Midbrain (tissue), 1 donor: ENCODE data around the gene CSRP2.

ENCODE experiments used
- DNase-seq: peaks from one replicate; lab custom pipeline; 2025; lab: John Stamatoyannopoulos, UW

CSRP2 gene

DNA sequence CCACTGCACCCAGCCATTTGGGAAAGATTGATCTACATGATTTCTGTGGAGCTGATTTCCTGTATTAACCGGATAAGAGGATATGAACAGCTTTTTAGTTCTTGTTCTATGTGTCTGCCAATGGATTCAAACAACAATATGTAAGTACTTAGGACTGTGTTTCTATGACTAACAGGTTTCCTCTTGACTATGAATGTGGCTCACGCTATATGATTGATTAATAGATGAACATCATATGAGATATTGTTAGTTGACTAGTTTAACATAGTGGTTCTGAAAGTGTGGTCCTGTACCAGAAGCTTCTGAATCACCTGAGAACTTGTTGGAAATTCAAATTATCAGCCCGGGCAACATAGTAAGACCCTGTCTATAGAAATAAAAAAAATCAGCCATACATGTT lies 12.8 kb upstream of the CSRP2 start:
- no peak for DNase-seq

DNA sequence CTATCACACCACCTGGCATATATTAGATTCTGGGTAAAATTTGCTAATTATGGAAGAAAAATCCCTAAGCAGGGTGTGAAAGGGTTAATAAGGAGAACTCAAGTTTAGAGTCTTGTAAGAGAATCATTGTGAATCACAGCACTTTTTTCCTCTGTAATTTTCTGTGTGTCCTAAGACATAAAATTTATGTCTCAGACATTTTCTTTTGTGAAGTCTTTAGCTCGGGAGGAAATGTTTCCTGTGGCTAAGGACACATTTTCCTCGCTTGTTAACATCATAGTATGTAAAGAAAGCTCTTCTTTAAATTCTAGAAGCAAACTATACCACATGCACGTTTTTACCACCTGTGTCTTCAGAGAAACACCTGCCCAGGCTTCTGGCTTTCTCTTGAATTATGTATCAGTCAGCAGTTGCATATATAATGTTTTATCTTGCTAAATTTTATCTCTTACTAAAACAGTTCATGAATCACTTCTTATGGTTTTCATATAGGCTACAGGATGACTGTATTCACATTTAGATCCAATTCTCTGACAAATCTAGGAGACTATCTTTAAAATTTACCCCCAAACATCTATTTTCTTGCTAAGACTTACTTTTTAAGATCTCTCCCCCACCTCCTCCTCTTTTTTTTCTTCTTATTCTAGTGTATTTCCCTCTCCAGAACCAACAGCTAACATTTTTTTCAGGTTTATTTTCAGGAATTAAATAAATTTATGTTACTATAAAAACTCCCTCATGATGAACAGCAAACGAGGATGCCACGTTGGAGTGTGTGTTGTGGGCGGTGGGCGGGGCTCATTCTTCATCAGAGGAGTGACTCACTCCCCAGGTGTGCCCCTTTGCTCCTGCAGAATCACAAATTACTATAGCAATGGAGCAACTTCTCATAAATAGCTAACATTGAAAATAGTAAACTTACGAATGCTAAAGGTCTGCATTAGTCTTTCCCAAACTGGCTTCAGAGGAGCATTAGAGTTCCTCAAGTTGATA lies 11.6 kb upstream of the CSRP2 start:
- DNase-seq: no peak

- no peak for DNase-seq
Measured at GRCh38 chr12:76888775-76889174, 10.0 kb upstream of the CSRP2 start.

DNA sequence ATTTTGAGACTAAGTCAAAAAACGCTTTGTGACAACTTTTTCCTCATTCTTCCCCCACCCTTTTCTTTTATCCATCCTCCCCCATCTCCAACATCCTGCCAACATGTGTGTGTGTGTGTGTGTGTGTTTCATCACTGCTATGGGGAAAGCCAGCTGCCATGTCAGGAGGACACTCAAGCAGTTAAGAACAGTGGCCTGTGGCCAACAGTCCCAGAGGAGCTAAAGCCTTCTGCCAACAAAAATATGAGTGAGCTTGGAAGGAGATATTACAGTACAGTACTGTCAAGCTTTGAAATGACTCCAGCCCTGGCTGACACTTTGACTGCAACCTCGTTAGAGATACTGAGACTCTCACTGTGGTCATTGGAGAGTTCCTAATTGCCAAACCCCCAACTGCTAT lies 5.0 kb upstream of the CSRP2 start:
- DNase-seq: no peak

DNA sequence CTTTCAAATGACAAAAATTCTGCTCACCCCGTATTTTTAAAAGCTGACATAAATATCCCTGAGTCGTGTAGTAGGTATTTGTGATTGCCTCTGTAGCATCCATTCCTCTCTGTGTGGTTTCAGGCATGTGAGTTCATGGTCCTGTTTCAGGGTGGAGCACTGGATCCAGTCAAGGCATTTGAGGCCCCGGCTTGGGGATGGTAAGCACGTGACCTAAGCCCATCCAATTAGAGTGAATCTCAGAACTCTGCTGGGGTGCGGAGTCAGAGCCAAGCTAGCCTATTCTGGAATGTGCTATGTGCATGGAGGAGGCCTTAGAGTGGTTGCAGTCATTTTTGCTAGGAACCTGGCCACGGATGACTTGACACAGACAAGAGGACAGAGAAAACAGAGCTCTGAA lies 4.3 kb upstream of the CSRP2 start:
- DNase-seq: no peak

- no peak for DNase-seq
Measured at GRCh38 chr12:76882367-76882766, 3.5 kb upstream of the CSRP2 start.

- no peak for DNase-seq
Measured at GRCh38 chr12:76881142-76881541, 2.3 kb upstream of the CSRP2 start.

GRCh38 chr12:76880519-76881023 lies 1.8 kb upstream of the CSRP2 start:
- DNase-seq: no peak

- DNase-seq: no peak
Measured at GRCh38 chr12:76879710-76880518, 1.1 kb upstream of the CSRP2 start.

- no peak for DNase-seq
Measured at GRCh38 chr12:76878099-76878898, 520 bp downstream of the CSRP2 start.

- no peak for DNase-seq
Measured at GRCh38 chr12:76876696-76877229, 2.1 kb downstream of the CSRP2 start.

DNA sequence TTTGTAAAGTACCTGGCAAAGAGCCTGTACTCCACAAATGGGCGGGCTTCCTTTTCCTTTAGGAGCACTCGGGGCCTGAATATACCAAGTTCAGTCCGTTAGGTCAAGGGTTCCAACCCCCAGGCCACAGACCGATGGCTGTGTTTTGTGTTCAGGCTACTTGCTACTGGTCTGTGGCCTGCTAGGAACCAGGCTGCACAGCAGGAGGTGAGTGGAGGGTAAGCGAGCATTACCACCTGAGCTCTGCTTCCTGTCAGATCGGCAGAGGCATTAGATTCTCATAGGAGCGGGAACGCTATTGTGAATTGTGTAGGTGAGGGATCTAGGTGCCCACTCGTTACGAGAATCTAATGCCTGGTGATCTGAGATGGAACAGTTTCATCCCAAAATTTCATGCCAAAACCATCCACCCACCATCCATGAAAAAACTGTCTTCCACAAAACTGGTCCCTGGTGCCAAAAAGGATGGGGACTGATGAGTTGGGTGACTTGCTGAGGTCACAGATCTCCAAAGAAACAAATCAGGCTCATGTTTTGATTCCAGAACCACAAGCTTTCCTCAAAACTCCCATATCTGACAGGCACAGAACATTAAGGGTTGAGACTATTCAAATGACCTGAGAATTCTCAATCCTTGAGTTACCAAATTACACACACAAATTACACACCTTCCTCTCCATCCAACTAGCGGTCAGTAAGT lies 4.2 kb downstream of the CSRP2 start:
- no peak for DNase-seq

- no peak for DNase-seq
Measured at GRCh38 chr12:76874027-76874426, 4.8 kb downstream of the CSRP2 start.

DNA sequence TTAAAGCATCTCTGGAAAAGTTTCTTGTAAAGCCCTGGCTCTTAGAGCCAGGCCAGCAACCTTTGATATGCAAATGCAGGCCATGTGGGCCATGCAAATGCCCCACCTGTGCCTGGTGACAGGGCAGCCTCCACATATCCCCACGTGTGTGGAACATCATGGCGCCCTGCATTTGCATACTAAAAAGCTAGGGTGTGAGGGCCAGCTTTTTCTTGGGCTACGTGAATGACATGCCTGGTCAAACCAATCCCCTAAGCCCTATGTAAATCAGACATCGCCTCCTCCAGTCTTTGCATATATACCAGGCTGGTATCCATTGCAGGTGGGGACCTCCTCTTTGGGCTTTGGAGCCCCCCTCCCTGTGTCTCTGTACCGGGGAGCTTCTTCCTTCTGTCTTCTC lies 6.4 kb downstream of the CSRP2 start:
- no peak for DNase-seq

DNA sequence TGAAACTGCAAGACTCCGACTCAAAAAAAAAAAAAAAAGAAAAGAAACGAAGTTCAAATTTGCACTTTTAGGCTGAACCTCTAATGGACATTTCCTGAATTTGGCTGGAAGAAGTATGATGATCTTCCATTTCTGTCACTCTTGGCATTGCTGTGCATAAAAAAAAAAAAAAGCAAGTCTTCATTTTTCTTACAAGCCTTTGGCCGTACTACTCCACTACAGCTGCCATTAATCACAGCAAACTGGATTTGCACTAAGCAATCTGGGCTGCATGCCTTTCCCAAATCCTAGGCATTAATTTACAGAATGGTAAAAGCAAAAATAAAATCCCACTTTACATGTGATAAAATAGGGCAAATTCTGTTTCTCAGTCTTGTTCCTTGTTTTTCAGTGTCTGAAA lies 7.1 kb downstream of the CSRP2 start:
- no peak for DNase-seq

DNA sequence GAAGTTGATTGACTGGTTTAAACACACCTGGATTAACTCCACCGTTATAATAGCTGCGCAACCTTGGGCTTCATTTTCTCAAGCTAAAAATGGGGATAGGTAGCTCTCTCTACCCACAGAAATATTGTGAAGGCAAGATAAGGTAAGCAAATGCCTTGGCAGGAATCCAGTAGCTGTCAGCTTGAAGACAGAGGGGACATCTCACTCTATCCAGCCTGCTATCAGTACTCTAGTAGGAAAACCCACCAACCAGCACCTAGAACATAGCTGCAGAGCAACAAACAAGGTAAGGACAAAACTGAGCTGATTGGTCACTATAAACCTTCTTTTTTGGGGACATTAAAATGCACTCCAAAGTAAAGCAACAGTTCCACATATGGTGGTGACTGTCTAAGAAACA lies 7.7 kb downstream of the CSRP2 start:
- DNase-seq: no peak

GRCh38 chr12:76866726-76867125 lies 12.1 kb downstream of the CSRP2 start:
- no peak for DNase-seq

DNA sequence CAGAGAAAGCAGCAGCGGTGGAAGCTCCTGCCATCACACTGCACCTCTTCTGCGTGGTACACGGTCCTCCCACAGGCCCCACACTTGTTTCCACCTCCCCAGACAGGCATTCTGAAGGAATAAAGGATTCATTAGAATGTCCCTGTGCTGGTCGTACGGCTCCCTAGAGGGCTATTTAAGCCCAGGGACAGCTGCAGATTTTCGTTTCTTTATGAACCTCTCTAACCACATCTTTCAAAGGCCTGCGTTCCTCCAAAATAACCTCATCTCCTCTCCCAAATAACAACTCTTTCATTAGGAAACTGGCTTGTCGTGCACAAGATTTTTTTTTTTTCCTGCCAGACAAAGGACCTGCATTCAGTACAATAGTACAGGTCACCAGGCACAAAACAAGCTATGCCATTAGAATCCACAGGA lies 12.7 kb downstream of the CSRP2 start:
- DNase-seq: no peak

- DNase-seq: no peak
Measured at GRCh38 chr12:76864791-76865400, 13.9 kb downstream of the CSRP2 start.

GRCh38 chr12:76863837-76864236 lies 15.0 kb downstream of the CSRP2 start:
- no peak for DNase-seq
